Measurements from ENCODE around the gene CAPZB.
"Not testable (repeated sequence)": the region's sequence is repeated elsewhere in the genome, so short reads cannot be mapped to it uniquely, and the experiment has no call there.

The CAPZB gene

DNA sequence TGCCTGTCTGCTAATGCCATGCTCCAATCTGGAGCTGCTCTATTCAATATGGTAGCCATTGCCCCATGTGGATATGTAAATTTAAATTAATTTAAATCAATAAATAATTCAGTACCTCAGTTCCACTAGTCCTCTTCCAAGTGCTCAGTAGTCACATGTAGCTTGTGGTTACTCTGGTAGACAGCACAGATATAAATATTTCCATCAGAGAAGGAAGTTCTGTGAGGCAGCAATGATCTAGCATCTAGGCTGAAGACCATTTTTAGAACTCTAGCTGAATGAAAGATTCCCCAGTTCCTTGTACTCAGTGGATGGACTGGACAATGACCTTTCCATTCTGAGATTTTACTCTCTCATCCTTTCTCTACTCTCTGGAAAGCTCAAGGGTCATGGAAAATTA is 25.8 kb upstream of the CAPZB start:
- no peak for DNase-seq (ENCODE audit: insufficient read length, low spot score)
- FAIRE-seq = no peak
- no peak for TF ChIP-seq POLR2A (IDR thresholded peaks at IDR 0.05; ENCODE audit: low read depth, low read length)

DNA sequence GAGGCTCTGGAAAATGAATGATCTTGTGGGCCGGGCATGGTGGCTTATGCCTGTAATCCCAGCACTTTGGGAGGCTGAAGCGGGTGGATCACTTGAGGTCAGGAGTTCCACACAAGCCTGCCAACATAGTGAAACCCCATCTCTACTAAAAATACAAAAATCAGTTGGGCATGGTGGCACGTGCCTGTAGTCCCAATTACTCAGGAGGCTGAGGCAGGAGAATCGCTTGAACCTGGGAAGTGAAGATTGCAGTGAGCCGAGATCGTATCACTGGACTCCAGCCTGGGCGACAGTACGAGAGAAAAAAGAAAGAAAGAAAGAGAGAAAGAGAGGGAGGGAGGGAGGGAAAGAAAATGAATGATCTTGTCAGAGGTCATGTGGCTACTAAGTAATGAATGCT is 24.3 kb upstream of the CAPZB start:
- not testable (repeated sequence) for FAIRE-seq

DNA sequence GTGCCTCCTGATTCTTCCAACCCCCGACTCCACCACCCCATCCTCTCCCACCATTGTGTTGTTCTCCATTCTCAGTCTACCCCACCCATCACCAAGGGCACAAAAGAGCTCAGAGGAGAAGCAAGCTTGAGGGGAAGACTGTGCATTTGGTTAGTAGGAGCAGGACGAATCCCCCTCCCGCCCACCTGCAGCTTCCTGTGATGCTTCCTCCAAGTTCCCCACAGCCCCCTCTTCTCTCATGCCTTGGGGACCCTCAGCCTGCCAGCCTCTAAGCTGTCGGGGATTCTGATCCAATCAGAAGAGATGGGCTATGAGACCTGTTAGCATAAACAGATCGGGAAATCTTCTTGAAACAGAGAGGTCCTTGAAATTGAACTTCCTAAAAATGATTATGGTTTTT is 22.2 kb upstream of the CAPZB start:
- DNase-seq (ENCODE audit: insufficient read length, low spot score) (no peak), FAIRE-seq (no peak)
- TF ChIP-seq POLR2A (IDR thresholded peaks at IDR 0.05; ENCODE audit: low read depth, low read length) = no peak

More for the DNA sequence above, 24.3 kb upstream of the CAPZB start:
- DNase-seq (ENCODE audit: insufficient read length, low spot score) = not testable (repeated sequence)

DNA sequence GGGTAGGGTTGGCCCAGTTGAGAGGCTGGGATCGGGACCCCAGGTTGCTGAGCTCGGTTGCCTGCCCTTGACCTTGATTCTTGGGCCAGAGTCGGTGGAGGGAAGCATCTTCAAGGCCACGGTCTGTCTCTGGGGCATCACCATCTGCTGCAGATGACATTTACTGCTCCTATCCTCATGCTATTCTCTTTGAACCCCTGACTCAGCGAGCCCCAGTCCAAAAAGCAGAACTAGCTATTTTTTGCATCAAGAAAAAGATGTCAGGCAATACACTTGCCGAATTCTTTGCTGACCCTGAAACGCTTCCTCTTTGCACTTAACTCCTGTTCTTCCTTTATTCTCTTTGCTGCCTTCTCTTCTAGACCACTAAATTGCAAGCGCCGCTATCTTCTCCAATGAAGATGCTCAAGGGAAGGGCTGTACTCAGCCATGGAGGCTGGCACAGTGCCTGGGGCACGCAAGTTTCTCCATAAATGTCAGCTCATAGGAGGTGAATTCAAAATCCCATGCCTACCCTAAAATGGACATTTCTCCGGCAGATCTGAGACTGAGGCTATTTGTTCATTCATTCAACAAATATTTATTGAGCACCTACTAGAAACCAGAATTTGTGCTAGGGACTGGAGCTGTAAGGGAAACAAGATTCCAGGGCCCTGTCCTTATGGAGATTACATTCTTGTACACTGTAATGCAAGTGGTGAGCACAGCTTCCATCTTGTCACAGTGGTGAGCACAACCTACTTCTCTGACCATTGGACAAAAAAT is 20.5 kb upstream of the CAPZB start:
- no peak for FAIRE-seq
- no peak for TF ChIP-seq POLR2A (IDR thresholded peaks at IDR 0.05; ENCODE audit: low read depth, low read length)
- DNase-seq (ENCODE audit: insufficient read length, low spot score) = no peak

DNA sequence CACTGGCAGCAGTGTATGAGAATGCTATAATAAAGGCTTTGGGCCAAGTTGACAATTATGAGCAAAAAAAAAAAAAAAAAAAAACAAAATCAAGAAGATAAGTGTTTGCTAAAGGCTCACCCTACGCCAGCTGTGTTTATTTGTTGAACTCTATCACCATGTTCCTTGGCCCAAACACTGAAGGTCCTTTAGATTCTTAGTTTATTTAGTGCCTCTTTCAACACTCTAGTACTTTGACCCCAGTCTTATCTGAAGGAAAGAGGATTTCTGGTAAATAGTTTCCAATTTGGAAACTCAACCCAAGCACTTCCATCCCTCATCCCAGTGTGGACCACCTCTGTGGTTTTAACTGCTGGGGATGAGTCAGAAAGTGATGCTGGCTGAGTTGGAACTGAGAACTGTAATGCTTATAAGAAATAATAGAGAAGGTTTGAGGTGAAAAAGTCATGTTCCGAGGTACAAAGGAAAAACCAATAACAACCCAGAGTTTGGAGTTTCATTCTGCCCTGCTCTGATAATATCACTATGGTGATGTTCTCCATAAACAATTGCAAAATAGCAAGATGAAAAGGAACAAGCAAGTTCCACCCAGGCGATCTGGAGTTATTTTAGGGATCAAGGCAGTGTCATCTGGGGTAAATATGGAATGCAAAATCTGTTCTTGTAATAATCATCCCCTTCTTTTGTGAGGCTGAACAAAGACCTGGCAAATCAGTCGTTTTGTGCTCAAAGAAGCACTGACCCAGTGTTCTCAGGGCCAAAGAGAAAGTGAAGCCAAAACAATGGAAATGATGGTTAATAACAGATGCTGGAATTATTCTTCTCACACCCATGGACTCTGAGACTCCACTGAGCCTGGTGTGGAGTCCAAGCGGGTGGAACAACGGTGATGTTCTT is 19.7 kb upstream of the CAPZB start:
- FAIRE-seq (no peak), DNase-seq (ENCODE audit: insufficient read length, low spot score) (no peak)
- TF ChIP-seq POLR2A (IDR thresholded peaks at IDR 0.05; ENCODE audit: low read depth, low read length) = no peak

DNA sequence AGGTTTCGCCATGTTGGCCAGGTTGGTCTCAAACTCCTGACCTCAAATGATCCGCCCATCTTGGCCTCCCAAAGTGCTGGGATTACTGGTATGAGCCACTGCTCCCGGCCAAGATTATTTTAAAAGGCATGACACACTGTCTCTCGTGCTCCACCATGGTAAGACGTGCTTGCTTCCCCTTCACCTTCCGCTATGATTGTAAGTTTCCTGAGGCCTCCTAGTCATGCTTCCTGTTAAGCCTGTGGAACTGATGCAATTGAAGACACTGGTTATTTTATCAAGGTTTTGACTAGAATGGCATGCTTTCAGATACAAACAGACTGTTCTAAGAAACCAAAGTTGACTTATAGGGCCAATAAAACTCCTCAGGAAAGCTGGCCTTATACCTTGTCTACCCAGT is 16.9 kb upstream of the CAPZB start:
- not testable (repeated sequence) for DNase-seq (ENCODE audit: insufficient read length, low spot score); FAIRE-seq

DNA sequence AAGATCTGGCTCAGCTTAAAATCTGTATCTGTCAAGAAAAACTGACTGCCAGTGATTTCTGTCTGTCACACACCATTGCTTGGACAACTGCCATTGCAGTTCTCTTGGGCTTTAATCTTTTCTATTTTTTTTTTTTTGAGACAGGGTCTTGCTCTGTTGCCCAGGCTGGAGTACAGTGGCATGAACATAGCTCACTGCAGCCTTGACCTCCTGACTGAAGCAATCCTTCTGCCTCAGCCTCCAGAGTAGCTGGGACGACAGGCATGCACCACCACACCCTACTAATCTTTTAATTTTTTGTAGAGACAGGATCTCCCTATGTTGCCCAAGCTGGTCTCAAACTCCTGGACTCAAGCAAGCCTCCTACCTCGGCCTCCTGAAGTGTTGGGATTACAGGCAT is 14.5 kb upstream of the CAPZB start:
- DNase-seq (ENCODE audit: insufficient read length, low spot score); FAIRE-seq: not testable (repeated sequence)

DNA sequence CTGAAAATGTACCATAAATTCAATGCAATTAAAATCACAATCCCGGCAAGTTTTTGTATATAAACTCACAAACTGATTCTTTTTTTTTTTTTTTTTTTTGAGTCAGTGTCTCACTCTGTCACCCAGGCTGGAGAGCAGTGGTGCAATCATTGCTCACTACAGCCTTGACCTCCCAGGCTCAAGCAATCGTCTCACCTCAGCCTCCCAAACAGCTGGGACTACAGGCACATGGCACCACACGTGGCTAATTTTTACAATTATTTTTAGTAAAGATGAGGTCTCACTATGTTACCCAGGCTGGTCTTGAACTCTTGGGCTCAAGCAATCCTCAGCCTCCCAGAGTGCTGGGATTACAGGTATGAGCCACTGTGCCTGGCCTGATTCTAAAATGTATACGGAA is 12.1 kb upstream of the CAPZB start:
- DNase-seq (ENCODE audit: insufficient read length, low spot score); FAIRE-seq: not testable (repeated sequence)

DNA sequence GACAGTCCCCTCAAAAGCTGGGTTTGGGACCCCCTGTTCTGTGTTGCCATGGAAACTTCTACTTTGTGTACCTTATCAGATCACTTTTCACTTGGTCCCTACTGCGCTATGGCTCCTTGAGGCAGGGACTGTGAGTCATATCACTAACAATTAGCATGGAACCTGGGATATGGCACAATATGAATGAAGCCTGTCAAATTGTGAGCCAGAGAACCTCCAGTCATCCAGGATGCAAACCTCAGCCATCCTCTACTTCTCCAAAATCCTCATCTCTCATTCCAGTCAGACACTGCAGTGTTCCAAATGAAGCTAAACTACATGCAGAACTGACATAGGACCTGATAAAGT is 11.2 kb upstream of the CAPZB start:
- FAIRE-seq (no peak), DNase-seq (ENCODE audit: insufficient read length, low spot score) (no peak)

DNA sequence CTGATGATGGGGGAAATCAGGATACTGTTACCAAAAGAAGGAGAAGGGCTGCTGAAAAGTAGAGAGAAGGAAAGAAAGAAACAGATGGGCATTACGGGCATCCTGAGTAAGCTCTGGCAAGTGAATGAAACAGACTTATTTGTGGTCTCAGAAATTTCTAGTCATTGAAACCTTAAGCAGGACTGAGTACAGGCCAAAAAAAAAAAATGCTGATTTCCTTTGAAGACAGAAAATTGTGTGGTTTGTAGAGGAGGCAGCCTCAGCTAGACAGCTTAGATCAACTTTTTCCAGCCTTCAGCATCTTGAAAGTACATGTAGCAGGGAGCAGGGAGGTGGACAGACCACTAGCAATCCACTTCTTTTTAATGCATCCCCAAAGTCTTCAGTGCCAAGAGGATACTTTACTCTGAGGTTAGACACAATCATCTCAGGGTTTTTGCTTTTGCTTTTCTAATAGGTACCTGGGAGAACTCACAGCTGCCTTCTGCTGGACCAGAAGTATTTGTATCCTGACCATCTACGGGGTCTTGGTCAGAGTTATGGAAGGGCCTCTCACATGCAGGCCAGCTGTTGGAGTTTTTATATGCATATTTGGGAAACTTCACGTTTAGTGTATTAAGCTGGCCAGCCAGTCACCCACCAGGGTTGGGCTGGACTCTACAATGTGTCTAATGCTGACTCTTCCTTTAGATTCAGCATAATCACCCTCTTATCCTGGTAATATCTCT is 10.6 kb upstream of the CAPZB start:
- FAIRE-seq = no peak
- TF ChIP-seq POLR2A (IDR thresholded peaks at IDR 0.05; ENCODE audit: low read depth, low read length) = no peak
- DNase-seq (ENCODE audit: insufficient read length, low spot score) = no peak

More for the DNA sequence above, 11.2 kb upstream of the CAPZB start:
- no peak for TF ChIP-seq POLR2A (IDR thresholded peaks at IDR 0.05; ENCODE audit: low read depth, low read length)

DNA sequence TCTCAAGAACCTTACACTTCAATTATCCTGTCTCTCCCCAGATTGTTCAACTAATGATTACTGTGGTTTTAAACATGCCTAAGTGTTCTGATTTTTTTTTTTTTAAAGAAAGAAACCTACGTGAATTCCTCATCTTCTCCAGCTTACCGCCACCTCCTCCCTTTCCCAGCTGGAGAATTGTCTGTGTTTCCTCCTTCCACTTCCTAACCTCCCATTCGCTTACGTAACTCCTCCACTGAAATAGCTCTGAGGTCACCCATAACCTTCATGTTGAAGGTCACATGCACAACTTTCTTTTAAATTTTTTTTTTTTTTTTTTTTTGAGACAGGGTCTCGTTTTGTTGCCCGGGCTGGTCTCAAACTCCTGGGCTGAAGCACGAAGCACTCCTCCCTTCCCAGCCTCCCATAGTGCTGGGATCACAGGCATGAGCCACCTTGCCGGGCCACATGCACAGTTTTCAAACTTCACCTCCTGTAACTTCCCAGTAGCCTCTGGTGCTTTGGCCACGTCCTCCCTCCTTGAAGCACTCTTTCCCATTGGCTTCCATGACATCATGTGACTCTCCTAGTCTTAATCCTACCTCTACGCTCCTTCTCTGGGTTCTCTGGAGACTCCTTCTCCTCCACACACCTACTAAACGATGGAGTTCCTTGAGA is 9.8 kb upstream of the CAPZB start:
- no peak for DNase-seq (ENCODE audit: insufficient read length, low spot score)
- no peak for FAIRE-seq
- TF ChIP-seq POLR2A (IDR thresholded peaks at IDR 0.05; ENCODE audit: low read depth, low read length) = no peak

DNA sequence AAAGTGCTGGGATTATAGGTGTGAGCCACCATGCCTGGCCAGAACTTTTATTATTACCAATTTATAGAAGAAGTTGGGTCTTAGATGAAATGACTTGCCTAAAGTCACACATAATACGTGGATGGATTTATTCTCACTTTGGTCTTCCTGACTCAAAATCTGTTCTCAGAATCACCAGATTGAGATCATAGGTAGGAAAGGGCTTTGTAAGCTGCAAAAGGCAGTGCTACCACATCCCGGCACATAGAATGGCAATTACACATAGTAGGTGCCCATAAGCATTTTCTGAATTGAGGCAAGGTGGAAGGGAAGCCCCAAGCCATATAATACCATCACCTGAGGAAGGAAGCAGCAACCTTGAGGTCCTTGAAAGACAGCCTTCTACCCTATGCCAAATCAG is 8.2 kb upstream of the CAPZB start:
- no peak for TF ChIP-seq POLR2A (IDR thresholded peaks at IDR 0.05; ENCODE audit: low read depth, low read length)
- FAIRE-seq = no peak
- no peak for DNase-seq (ENCODE audit: insufficient read length, low spot score)

DNA sequence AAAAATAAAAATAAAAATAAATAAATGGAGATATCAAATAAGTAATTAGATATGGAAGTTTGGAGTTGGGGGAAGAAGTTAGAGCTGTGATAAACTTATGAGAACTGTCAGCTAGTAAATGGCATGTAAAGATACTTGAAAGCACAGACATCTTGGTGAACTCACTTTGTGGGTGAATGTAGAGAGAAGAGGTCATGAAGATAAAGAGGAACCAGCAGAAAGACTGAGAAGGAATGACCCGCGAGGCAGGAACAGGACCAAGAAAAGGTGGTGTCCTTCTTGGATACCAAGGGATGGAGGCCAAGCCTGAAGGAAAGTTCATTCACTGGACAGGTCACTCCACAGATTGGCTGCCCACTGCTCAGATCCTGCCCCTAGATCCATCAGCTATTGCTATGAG is 4.7 kb upstream of the CAPZB start:
- FAIRE-seq (no peak), DNase-seq (ENCODE audit: insufficient read length, low spot score) (no peak)
- TF ChIP-seq POLR2A (IDR thresholded peaks at IDR 0.05; ENCODE audit: low read depth, low read length) = no peak

DNA sequence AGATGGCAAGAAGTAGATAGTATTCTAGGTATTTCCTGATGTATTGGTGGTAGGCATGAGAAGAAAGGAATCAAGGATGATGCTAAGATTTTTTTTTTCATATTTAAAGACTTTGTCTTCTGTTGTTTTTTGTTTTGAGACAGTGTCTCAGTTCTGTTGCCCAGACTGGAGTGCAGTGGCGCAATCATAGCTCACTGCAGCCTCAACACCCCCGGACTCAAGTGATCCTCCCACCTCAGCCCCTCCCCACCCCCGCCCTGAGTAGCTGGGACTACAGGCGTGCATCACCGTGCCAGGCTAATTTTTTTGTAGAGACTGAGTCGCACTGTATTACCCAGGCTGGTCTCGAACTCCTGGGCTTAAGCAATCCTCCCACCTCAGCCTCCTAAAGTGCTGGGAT is 2.8 kb upstream of the CAPZB start:
- DNase-seq (ENCODE audit: insufficient read length, low spot score) (no peak), FAIRE-seq (no peak)
- TF ChIP-seq POLR2A (IDR thresholded peaks at IDR 0.05; ENCODE audit: low read depth, low read length) = no peak

Data from H54 (cell line).